Germinal center (tissue), 1 donor: ENCODE data around the gene HOXC12.

ENCODE experiments used
- DNase-seq: peaks from one replicate; pipeline ENCODE4 v3.0.0; 2012; ENCODE audit warnings: mixed read lengths, low spot score

Gene HOXC12

DNA sequence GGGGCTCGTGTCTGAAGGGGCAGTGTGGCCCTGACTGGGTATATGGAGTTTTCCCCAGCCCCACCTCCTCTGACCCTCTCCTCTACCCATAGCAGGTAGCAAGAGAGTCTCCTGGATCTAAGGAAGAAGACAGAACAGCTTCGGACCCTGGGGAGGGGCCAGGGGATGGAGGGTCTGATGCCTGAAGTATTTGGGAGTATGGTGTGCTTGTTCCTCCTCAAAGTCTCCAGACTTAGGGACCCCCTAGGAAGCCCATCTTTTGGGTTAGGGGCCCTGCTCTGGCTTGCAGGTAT, 53.5 kb downstream of the HOXC12 start:
- DNase-seq, result no peak
